Measurements from ENCODE around the gene CAMK1G.
A peak's percentile ranks its signal among the peaks of the same experiment; 100 is the strongest.

CAMK1G gene

GRCh38 chr1:209622841-209623829, 39.6 kb downstream of the CAMK1G start:
- Histone ChIP-seq H3K9ac (ENCODE audit: low read length in 5 of 5) (no peak overlapping the region), H3K27ac (ENCODE audit: low read depth, low read length) (no peak overlapping the region), H3K36me3 (ENCODE audit: control insufficient read depth in 5 of 5, insufficient read depth in 5 of 5, low read length in 5 of 5) (peaks cover 0 to 26% (median 7%) of the 10 kb centered on the region in 5 donors), H3K27me3 (ENCODE audit: control insufficient read depth in 5 of 5, insufficient read depth in 4 of 5, low read length in 5 of 5) (peaks cover 0 to 3% (median 0%) of the 10 kb centered on the region in 5 donors), H3K9me3 (ENCODE audit: control insufficient read depth in 5 of 5, low read length in 5 of 5) (no peaks in the 10 kb centered on the region), H3K4me3 (ENCODE audit: low read depth in 1 of 5, low read length in 5 of 5) (no peak overlapping the region), H3K4me1 (ENCODE audit: control insufficient read depth in 5 of 5, insufficient read depth in 5 of 5, low read length in 5 of 5) (peaks cover 5 to 71% (median 56%) of the 10 kb centered on the region in 5 donors)

GRCh38 chr1:209624558-209625549, 41.3 kb downstream of the CAMK1G start:
- Histone ChIP-seq H3K27me3 (ENCODE audit: control insufficient read depth in 5 of 5, insufficient read depth in 4 of 5, low read length in 5 of 5) (peaks cover 0 to 3% (median 0%) of the 10 kb centered on the region in 5 donors), H3K9me3 (ENCODE audit: control insufficient read depth in 5 of 5, low read length in 5 of 5) (no peaks in the 10 kb centered on the region), H3K4me3 (ENCODE audit: low read depth in 1 of 5, low read length in 5 of 5) (no peak overlapping the region), H3K36me3 (ENCODE audit: control insufficient read depth in 5 of 5, insufficient read depth in 5 of 5, low read length in 5 of 5) (peaks cover 0 to 22% (median 6%) of the 10 kb centered on the region in 5 donors), H3K4me1 (ENCODE audit: control insufficient read depth in 5 of 5, insufficient read depth in 5 of 5, low read length in 5 of 5) (peaks cover 5 to 58% (median 49%) of the 10 kb centered on the region in 5 donors), H3K9ac (ENCODE audit: low read length in 5 of 5) (no peak overlapping the region), H3K27ac (ENCODE audit: low read depth, low read length) (peak overlapping the region; percentile 76)

GRCh38 chr1:209625791-209626285, 42.3 kb downstream of the CAMK1G start:
- Histone ChIP-seq H3K27me3 (ENCODE audit: control insufficient read depth in 5 of 5, insufficient read depth in 4 of 5, low read length in 5 of 5) (peaks cover 0 to 3% (median 0%) of the 10 kb centered on the region in 5 donors), H3K9ac (ENCODE audit: low read length in 5 of 5) (peak overlapping the region in 2 of 5 donors; percentile 0 to 15), H3K4me3 (ENCODE audit: low read depth in 1 of 5, low read length in 5 of 5) (peak overlapping the region in 3 of 5 donors; percentile 2 to 36 (median 4)), H3K4me1 (ENCODE audit: control insufficient read depth in 5 of 5, insufficient read depth in 5 of 5, low read length in 5 of 5) (peaks cover 5 to 54% (median 44%) of the 10 kb centered on the region in 5 donors), H3K27ac (ENCODE audit: low read depth, low read length) (peak overlapping the region; percentile 76), H3K9me3 (ENCODE audit: control insufficient read depth in 5 of 5, low read length in 5 of 5) (no peaks in the 10 kb centered on the region), H3K36me3 (ENCODE audit: control insufficient read depth in 5 of 5, insufficient read depth in 5 of 5, low read length in 5 of 5) (peaks cover 0 to 22% (median 6%) of the 10 kb centered on the region in 5 donors)

- H3K4me1 ChIP-seq (ENCODE audit: control insufficient read depth in 5 of 5, insufficient read depth in 5 of 5, low read length in 5 of 5), result peaks cover 5 to 54% (median 38%) of the 10 kb centered on the region in 5 donors
- H3K9ac ChIP-seq (ENCODE audit: low read length in 5 of 5), result peak overlapping the region in 3 of 5 donors; percentile 0 to 24 (median 15)
- H3K9me3 ChIP-seq (ENCODE audit: control insufficient read depth in 5 of 5, low read length in 5 of 5), result no peaks in the 10 kb centered on the region
- H3K4me3 ChIP-seq (ENCODE audit: low read depth in 1 of 5, low read length in 5 of 5), result peak overlapping the region in 3 of 5 donors; percentile 2 to 55 (median 36)
- peaks cover 0 to 3% (median 0%) of the 10 kb centered on the region in 5 donors for H3K27me3 ChIP-seq (ENCODE audit: control insufficient read depth in 5 of 5, insufficient read depth in 4 of 5, low read length in 5 of 5)
- H3K36me3 ChIP-seq (ENCODE audit: control insufficient read depth in 5 of 5, insufficient read depth in 5 of 5, low read length in 5 of 5), result peaks cover 0 to 22% (median 6%) of the 10 kb centered on the region in 5 donors
- H3K27ac ChIP-seq (ENCODE audit: low read depth, low read length), result peak overlapping the region; percentile 76
These were observed 43.0 kb downstream of the CAMK1G start for GRCh38 chr1:209626346-209627026.

GRCh38 chr1:209627027-209627731, 43.7 kb downstream of the CAMK1G start:
- H3K4me3 ChIP-seq (ENCODE audit: low read depth in 1 of 5, low read length in 5 of 5), result peak overlapping the region in 4 of 5 donors; percentile 17 to 55 (median 34)
- peaks cover 0 to 18% (median 6%) of the 10 kb centered on the region in 5 donors for H3K36me3 ChIP-seq (ENCODE audit: control insufficient read depth in 5 of 5, insufficient read depth in 5 of 5, low read length in 5 of 5)

GRCh38 chr1:209627732-209628196, 44.2 kb downstream of the CAMK1G start:
- peaks cover 0 to 12% (median 6%) of the 10 kb centered on the region in 5 donors for H3K36me3 ChIP-seq (ENCODE audit: control insufficient read depth in 5 of 5, insufficient read depth in 5 of 5, low read length in 5 of 5)
- H3K4me1 ChIP-seq (ENCODE audit: control insufficient read depth in 5 of 5, insufficient read depth in 5 of 5, low read length in 5 of 5), result peaks cover 5 to 54% (median 37%) of the 10 kb centered on the region in 5 donors
- H3K4me3 ChIP-seq (ENCODE audit: low read depth in 1 of 5, low read length in 5 of 5), result peak overlapping the region in 4 of 5 donors; percentile 17 to 55 (median 34)
- H3K27me3 ChIP-seq (ENCODE audit: control insufficient read depth in 5 of 5, insufficient read depth in 4 of 5, low read length in 5 of 5), result peaks cover 0 to 3% (median 0%) of the 10 kb centered on the region in 5 donors
- H3K9ac ChIP-seq (ENCODE audit: low read length in 5 of 5), result peak overlapping the region in 4 of 5 donors; percentile 1 to 53 (median 27)
- H3K9me3 ChIP-seq (ENCODE audit: control insufficient read depth in 5 of 5, low read length in 5 of 5), result no peaks in the 10 kb centered on the region
- peak overlapping the region; percentile 76 for H3K27ac ChIP-seq (ENCODE audit: low read depth, low read length)

More at GRCh38 chr1:209627027-209627731, 43.7 kb downstream of the CAMK1G start:
- no peaks in the 10 kb centered on the region for H3K9me3 ChIP-seq (ENCODE audit: control insufficient read depth in 5 of 5, low read length in 5 of 5)
- peaks cover 5 to 54% (median 37%) of the 10 kb centered on the region in 5 donors for H3K4me1 ChIP-seq (ENCODE audit: control insufficient read depth in 5 of 5, insufficient read depth in 5 of 5, low read length in 5 of 5)
- peaks cover 0 to 3% (median 0%) of the 10 kb centered on the region in 5 donors for H3K27me3 ChIP-seq (ENCODE audit: control insufficient read depth in 5 of 5, insufficient read depth in 4 of 5, low read length in 5 of 5)
- H3K9ac ChIP-seq (ENCODE audit: low read length in 5 of 5), result peak overlapping the region in 3 of 5 donors; percentile 21 to 53 (median 24)
- H3K27ac ChIP-seq (ENCODE audit: low read depth, low read length), result peak overlapping the region; percentile 76

- H3K4me1 ChIP-seq (ENCODE audit: control insufficient read depth in 5 of 5, insufficient read depth in 5 of 5, low read length in 5 of 5), result peaks cover 5 to 54% (median 37%) of the 10 kb centered on the region in 5 donors
- H3K36me3 ChIP-seq (ENCODE audit: control insufficient read depth in 5 of 5, insufficient read depth in 5 of 5, low read length in 5 of 5), result peaks cover 0 to 3% (median 0%) of the 10 kb centered on the region in 5 donors
- peaks cover 0 to 3% (median 0%) of the 10 kb centered on the region in 5 donors for H3K27me3 ChIP-seq (ENCODE audit: control insufficient read depth in 5 of 5, insufficient read depth in 4 of 5, low read length in 5 of 5)
- H3K27ac ChIP-seq (ENCODE audit: low read depth, low read length), result peak overlapping the region; percentile 76
- H3K4me3 ChIP-seq (ENCODE audit: low read depth in 1 of 5, low read length in 5 of 5), result no peak overlapping the region
- no peaks in the 10 kb centered on the region for H3K9me3 ChIP-seq (ENCODE audit: control insufficient read depth in 5 of 5, low read length in 5 of 5)
- no peak overlapping the region for H3K9ac ChIP-seq (ENCODE audit: low read length in 5 of 5)
These were observed 45.2 kb downstream of the CAMK1G start for GRCh38 chr1:209628618-209629299.

All from subcutaneous abdominal adipose tissue (tissue), 5 donors.